IPS DF 19.7 (cell line): Measurements from ENCODE around the gene BORCS6.

ENCODE experiments used
- DNase-seq: peaks from one replicate; pipeline ENCODE4 v3.0.0-alpha.2; 2013; ENCODE audit warnings: low read depth, low spot score

BORCS6 gene

GRCh38 chr17:8154608-8155155, 35.3 kb downstream of the BORCS6 start:
- DNase-seq, result no peak

GRCh38 chr17:8153957-8154607, 35.9 kb downstream of the BORCS6 start:
- DNase-seq, result no peak

GRCh38 chr17:8153525-8153956, 36.4 kb downstream of the BORCS6 start:
- no peak for DNase-seq

GRCh38 chr17:8153031-8153451, 36.9 kb downstream of the BORCS6 start:
- no peak for DNase-seq

- DNase-seq, result no peak
Measured at GRCh38 chr17:8152112-8152775, 37.7 kb downstream of the BORCS6 start, which contains the start of gene PER1. Gene PER1 (minus strand): TSS chr17:8152404. CDS start chr17:8150706, 1,698 bp downstream.

GRCh38 chr17:8151641-8152111, 38.3 kb downstream of the BORCS6 start:
- no peak for DNase-seq

GRCh38 chr17:8151120-8151640, 38.8 kb downstream of the BORCS6 start:
- DNase-seq, result no peak

- DNase-seq, result no peak
Measured at GRCh38 chr17:8150194-8151119, 39.5 kb downstream of the BORCS6 start.

- DNase-seq, result no peak
Measured at GRCh38 chr17:8149419-8150193, 40.4 kb downstream of the BORCS6 start.

- no peak for DNase-seq
Measured at GRCh38 chr17:8148560-8148959, 41.4 kb downstream of the BORCS6 start.

GRCh38 chr17:8147805-8148404, 42.1 kb downstream of the BORCS6 start:
- DNase-seq, result no peak

- no peak for DNase-seq
Measured at GRCh38 chr17:8147141-8147804, 42.7 kb downstream of the BORCS6 start.

- DNase-seq, result no peak
Measured at GRCh38 chr17:8146381-8147140, 43.4 kb downstream of the BORCS6 start.

GRCh38 chr17:8145811-8146210, 44.2 kb downstream of the BORCS6 start:
- no peak for DNase-seq

- no peak for DNase-seq
Measured at GRCh38 chr17:8144401-8145231, 45.4 kb downstream of the BORCS6 start.

GRCh38 chr17:8143581-8144400, 46.2 kb downstream of the BORCS6 start:
- DNase-seq, result no peak

- no peak for DNase-seq
Measured at GRCh38 chr17:8142887-8143580, 46.9 kb downstream of the BORCS6 start.
